GM12872 (cell line): ENCODE results near the gene TEDC1.
A peak's percentile ranks its signal among the peaks of the same experiment; 100 is the strongest.

Experiments used
- TF ChIP-seq, protein P1 (sequence below): IDR thresholded peaks from 3 replicates; pipeline ENCODE4 v1.5.1; 2011; ENCODE audit warnings: low read depth, mild to moderate bottlenecking, low read length, moderate library complexity; ENCODE audit not compliant: insufficient read depth

The TEDC1 gene

GRCh38 chr14:105529569-105530284 is 38.7 kb downstream of the TEDC1 start:
- TF ChIP-seq, protein P1, sequence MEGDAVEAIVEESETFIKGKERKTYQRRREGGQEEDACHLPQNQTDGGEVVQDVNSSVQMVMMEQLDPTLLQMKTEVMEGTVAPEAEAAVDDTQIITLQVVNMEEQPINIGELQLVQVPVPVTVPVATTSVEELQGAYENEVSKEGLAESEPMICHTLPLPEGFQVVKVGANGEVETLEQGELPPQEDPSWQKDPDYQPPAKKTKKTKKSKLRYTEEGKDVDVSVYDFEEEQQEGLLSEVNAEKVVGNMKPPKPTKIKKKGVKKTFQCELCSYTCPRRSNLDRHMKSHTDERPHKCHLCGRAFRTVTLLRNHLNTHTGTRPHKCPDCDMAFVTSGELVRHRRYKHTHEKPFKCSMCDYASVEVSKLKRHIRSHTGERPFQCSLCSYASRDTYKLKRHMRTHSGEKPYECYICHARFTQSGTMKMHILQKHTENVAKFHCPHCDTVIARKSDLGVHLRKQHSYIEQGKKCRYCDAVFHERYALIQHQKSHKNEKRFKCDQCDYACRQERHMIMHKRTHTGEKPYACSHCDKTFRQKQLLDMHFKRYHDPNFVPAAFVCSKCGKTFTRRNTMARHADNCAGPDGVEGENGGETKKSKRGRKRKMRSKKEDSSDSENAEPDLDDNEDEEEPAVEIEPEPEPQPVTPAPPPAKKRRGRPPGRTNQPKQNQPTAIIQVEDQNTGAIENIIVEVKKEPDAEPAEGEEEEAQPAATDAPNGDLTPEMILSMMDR = no peak

DNA sequence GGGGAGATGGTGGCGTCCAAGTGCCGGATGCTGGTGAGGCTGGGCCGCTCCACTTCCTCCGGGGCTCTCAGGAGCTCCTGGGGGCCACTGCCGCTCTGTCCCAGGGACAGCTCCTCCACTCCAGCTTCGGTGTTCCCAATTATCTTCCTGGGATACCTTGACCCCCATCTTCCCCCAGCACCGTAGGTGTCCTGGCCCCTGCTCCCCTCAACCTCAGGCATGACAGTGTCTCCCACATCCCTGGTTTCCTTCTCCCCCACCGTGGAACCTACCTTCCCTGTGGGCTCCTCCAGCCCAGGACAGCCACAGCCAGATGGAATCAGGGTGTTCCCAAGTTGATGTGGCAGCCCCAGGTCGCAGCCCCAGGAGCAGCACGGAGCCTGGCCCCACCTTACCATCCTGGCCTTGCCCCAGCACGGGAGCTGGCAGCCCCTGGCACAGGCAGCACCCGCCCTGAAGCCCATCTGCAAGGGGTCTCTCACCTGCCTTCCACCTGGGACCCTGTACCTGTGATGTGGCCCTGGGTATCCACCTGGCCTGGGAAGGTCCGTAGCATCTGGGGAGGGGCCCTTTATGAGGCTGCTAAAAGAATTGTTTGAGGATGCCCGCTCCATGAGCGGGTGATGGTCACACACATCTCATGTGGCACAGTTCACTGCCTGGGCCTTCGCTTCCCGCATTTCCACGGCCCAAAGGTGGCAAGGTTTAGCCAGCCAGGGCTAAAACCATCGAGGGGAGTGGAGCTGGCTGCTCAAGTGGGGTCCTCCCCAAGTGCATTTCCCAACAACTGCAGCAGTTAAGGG is 39.4 kb downstream of the TEDC1 start:
- TF ChIP-seq, protein P1 = no peak

DNA sequence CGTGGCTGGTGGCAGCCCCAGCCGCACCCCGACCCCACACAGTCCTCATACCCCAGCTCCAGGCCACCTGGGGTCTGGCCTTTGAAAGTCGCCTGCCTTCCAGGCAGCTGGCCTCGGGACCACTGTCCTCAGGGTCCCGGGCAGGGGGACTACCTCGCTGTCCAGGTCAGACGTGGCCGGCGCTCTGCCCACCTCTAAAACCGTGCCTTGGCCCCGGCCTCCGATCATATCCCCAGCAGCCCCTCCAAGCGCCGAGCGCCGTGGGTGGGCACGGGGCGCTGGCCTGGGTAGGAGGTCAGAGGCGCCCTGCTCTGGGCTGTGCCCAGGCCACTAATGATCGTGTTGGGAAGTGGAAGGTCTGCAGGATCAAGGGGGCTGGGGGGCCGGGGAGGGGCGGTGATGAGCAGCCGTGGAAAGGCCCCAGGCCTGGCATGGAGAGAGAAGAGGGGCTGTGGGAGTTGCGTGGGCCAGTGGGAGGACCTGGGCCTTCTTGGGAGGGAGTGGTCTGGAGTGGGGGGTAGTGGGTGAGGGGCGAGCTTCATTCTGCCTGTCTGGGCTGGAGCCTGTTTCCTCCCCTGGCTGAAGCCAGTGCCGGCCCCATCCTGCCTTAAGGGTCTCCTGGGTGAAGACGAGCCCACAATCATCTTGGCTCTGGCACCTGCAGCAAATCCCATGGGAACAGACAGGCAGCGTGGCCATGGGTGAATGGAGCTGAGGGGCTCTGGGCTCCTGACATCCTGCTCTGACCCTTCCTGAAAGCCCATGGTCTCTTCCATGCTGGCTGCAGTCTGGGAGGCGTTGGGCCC is 40.2 kb downstream of the TEDC1 start:
- TF ChIP-seq, protein P1 = no peak

DNA sequence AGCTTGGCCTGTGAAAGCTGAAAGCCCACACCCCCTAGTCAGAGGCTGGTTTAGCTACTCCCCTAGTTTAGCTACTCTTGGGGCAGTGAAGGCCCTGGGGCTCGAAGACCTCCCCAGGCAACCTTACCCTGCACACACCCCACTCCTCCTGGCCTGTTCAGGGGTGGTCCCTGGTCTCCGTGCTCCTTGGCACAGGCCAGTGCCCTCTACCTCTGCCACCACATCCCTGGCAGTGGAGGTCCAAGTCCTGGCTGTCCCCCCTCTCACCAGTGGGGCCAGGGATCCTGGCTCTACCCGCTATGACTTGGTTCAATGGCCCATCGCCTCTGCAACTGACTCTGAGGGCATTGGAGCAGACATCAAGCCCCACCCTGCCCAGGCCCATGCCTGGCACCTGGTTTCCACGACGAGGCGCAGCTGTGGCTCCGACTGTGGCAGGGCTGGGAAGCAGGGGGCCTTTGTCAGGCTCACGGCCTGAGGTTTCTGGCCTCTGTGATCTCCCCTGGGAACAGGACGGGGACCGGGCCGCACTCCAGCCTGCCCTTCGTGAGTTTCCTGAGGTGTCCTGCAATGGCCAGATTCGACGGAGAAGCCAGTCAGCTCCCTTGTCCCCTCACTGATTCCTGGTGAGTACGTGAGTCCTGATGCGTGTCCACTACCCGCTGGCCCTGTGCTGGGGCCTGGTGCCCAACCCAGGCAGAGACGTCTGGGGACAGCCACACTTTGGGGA is 41.0 kb downstream of the TEDC1 start:
- TF ChIP-seq, protein P1 = no peak

DNA sequence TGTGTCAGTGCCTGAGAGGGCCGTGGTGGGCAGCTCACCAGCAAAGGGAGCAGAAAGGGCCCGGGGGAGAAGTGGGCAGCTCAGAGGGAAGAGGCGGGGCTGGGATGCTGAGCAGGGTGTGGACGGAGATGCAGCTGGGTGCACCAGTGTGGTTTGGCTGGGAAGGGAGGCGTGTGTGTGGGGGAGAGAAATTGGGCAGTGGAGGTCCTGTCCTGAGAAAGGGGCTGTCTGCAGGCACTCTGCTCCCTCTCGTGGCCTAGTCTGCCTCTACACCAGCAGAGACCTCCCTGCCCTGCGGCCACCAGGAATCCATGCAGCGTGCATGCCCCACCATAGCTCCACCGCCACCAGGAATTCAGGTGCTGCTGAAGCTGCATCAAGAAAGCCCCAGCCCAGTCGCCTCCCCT is 41.7 kb downstream of the TEDC1 start:
- TF ChIP-seq, protein P1 = peak; percentile 72

- TF ChIP-seq, protein P1 = no peak
Observed at GRCh38 chr14:105533391-105533790, 42.3 kb downstream of the TEDC1 start.
